ENCODE measurements around the gene RBM41.

The RBM41 gene

DNA sequence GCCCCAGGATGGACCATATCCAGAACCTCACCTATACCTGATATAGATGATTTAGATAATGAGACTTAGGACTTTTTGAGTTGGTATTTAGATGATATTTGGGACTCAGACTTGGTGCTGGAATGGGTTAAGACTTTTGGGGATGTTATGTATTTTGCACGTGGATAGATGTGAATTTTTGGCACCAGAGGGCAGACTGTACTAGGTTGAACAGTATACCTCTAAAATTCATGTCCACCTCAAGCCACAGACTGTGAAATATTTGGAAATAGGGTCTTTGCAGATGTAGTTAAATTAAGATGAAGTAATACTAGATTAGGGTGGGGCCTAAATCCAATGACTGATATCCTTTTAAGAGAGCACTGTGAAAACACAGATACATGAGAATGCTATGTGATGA is 15.6 kb downstream of the RBM41 start:
- Histone ChIP-seq H3K36me3 (ENCODE audit: control insufficient read depth in 2 of 2, insufficient read depth in 1 of 2, low read length in 2 of 2) (peaks cover 18 to 54% of the 10 kb centered on the region in 2 experiments), H3K9me3 (ENCODE audit: control insufficient read depth, insufficient read depth, low read depth, low read length) (no peaks in the 10 kb centered on the region), H3K4me1 (ENCODE audit: control insufficient read depth, insufficient read depth, low read length) (no peaks in the 10 kb centered on the region), H3K4me3 (ENCODE audit: low read depth, low read length) (no peak overlapping the region), H3K27ac (ENCODE audit: extremely low read depth, low read depth, low read length) (no peak overlapping the region)
- ChIA-PET POLR2A (no interaction called here), CTCF (interaction anchor here (0.6 kb wide), 1 partner anchor 1087 kb away, joined by 3 read pairs; no protein-coding TSS in a partner anchor)
- TF ChIP-seq GLI4 (tag by site-specific recombination; IDR thresholded peaks at IDR 0.05) (no peak), ZNF354C (tag by site-specific recombination; IDR thresholded peaks at IDR 0.05; ENCODE audit: borderline replicate concordance, low read depth) (no peak), ZNF792 (tag by site-specific recombination; IDR thresholded peaks at IDR 0.05) (no peak), GLIS2 (tag by site-specific recombination; IDR thresholded peaks at IDR 0.05) (no peak), KLF1 (tag by site-specific recombination; IDR thresholded peaks at IDR 0.05) (no peak), ZNF561 (tag by site-specific recombination; IDR thresholded peaks at IDR 0.05; ENCODE audit: borderline replicate concordance) (no peak)
- TF ChIP-seq, protein P1, sequence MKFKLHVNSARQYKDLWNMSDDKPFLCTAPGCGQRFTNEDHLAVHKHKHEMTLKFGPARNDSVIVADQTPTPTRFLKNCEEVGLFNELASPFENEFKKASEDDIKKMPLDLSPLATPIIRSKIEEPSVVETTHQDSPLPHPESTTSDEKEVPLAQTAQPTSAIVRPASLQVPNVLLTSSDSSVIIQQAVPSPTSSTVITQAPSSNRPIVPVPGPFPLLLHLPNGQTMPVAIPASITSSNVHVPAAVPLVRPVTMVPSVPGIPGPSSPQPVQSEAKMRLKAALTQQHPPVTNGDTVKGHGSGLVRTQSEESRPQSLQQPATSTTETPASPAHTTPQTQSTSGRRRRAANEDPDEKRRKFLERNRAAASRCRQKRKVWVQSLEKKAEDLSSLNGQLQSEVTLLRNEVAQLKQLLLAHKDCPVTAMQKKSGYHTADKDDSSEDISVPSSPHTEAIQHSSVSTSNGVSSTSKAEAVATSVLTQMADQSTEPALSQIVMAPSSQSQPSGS (tag by site-specific recombination; IDR thresholded peaks at IDR 0.05; ENCODE audit: low read depth) = no peak
- TF ChIP-seq, protein P2, sequence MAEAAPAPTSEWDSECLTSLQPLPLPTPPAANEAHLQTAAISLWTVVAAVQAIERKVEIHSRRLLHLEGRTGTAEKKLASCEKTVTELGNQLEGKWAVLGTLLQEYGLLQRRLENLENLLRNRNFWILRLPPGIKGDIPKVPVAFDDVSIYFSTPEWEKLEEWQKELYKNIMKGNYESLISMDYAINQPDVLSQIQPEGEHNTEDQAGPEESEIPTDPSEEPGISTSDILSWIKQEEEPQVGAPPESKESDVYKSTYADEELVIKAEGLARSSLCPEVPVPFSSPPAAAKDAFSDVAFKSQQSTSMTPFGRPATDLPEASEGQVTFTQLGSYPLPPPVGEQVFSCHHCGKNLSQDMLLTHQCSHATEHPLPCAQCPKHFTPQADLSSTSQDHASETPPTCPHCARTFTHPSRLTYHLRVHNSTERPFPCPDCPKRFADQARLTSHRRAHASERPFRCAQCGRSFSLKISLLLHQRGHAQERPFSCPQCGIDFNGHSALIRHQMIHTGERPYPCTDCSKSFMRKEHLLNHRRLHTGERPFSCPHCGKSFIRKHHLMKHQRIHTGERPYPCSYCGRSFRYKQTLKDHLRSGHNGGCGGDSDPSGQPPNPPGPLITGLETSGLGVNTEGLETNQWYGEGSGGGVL (tag by site-specific recombination; IDR thresholded peaks at IDR 0.05) = no peak

DNA sequence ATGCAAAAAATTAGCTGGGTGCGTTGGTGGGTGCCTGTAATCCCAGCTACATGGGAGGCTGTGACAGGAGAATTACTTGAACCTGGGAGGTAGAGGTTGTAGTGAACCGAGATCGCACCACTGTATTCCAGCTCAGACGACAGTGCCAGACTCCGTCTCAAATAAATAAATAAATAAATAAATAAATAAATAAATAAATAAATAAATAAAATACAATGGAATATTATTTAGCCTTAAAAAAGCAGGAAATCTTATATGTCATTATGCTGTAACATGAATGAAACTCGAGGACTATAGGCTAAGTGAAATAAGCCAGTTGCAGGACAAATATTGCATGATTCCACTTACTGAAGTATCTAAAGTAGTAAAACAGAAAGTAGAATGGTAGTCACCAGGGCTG is 42.5 kb downstream of the RBM41 start:
- POLR2A ChIA-PET = no interaction called here
- no peak overlapping the region for H3K27ac ChIP-seq (ENCODE audit: extremely low read depth, low read depth, low read length)
- no peaks in the 10 kb centered on the region; the same call in 1 of the 2 replicates for H3K9me3 ChIP-seq (ENCODE audit: control insufficient read depth, insufficient read depth, low read depth, low read length)
- no peak overlapping the region for H3K4me3 ChIP-seq (ENCODE audit: low read depth, low read length)
- no peaks in the 10 kb centered on the region for H3K4me1 ChIP-seq (ENCODE audit: control insufficient read depth, insufficient read depth, low read length)
- CTCF ChIA-PET = interaction anchor here (0.6 kb wide), 1 partner anchor 12 kb away, joined by 6 read pairs; no protein-coding TSS in a partner anchor
- peaks cover 3 to 9% of the 10 kb centered on the region in 2 experiments; a peak in 2 of 3 replicates for H3K36me3 ChIP-seq (ENCODE audit: control insufficient read depth in 2 of 2, insufficient read depth in 1 of 2, low read length in 2 of 2)
- TF ChIP-seq ZNF426 (tag by site-specific recombination; IDR thresholded peaks at IDR 0.05) (peak; percentile 94), HOXA7 (CRISPR knock-in tag; IDR thresholded peaks at IDR 0.05; ENCODE audit: borderline replicate concordance) (no peak), ZSCAN30 (tag by site-specific recombination; IDR thresholded peaks at IDR 0.05) (no peak), KLF7 (tag by site-specific recombination; IDR thresholded peaks at IDR 0.05; ENCODE audit: borderline replicate concordance) (no peak), ZNF202 (tag by site-specific recombination; IDR thresholded peaks at IDR 0.05; ENCODE audit: borderline replicate concordance) (peak; percentile 88; the same call in 1 of the 2 replicates), ZNF585B (tag by site-specific recombination; IDR thresholded peaks at IDR 0.05) (no peak), REPIN1 (tag by site-specific recombination; IDR thresholded peaks at IDR 0.05; ENCODE audit: low read depth) (no peak)
- TF ChIP-seq, protein P3, sequence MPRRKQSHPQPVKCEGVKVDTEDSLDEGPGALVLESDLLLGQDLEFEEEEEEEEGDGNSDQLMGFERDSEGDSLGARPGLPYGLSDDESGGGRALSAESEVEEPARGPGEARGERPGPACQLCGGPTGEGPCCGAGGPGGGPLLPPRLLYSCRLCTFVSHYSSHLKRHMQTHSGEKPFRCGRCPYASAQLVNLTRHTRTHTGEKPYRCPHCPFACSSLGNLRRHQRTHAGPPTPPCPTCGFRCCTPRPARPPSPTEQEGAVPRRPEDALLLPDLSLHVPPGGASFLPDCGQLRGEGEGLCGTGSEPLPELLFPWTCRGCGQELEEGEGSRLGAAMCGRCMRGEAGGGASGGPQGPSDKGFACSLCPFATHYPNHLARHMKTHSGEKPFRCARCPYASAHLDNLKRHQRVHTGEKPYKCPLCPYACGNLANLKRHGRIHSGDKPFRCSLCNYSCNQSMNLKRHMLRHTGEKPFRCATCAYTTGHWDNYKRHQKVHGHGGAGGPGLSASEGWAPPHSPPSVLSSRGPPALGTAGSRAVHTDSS (tag by site-specific recombination; IDR thresholded peaks at IDR 0.05) = no peak
- TF ChIP-seq, protein P4, sequence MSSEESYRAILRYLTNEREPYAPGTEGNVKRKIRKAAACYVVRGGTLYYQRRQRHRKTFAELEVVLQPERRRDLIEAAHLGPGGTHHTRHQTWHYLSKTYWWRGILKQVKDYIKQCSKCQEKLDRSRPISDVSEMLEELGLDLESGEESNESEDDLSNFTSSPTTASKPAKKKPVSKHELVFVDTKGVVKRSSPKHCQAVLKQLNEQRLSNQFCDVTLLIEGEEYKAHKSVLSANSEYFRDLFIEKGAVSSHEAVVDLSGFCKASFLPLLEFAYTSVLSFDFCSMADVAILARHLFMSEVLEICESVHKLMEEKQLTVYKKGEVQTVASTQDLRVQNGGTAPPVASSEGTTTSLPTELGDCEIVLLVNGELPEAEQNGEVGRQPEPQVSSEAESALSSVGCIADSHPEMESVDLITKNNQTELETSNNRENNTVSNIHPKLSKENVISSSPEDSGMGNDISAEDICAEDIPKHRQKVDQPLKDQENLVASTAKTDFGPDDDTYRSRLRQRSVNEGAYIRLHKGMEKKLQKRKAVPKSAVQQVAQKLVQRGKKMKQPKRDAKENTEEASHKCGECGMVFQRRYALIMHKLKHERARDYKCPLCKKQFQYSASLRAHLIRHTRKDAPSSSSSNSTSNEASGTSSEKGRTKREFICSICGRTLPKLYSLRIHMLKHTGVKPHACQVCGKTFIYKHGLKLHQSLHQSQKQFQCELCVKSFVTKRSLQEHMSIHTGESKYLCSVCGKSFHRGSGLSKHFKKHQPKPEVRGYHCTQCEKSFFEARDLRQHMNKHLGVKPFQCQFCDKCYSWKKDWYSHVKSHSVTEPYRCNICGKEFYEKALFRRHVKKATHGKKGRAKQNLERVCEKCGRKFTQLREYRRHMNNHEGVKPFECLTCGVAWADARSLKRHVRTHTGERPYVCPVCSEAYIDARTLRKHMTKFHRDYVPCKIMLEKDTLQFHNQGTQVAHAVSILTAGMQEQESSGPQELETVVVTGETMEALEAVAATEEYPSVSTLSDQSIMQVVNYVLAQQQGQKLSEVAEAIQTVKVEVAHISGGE (tag by site-specific recombination; conservative IDR thresholded peaks at IDR 0.05; ENCODE audit: low read depth) = peak; percentile 86
- TF ChIP-seq, protein P5, sequence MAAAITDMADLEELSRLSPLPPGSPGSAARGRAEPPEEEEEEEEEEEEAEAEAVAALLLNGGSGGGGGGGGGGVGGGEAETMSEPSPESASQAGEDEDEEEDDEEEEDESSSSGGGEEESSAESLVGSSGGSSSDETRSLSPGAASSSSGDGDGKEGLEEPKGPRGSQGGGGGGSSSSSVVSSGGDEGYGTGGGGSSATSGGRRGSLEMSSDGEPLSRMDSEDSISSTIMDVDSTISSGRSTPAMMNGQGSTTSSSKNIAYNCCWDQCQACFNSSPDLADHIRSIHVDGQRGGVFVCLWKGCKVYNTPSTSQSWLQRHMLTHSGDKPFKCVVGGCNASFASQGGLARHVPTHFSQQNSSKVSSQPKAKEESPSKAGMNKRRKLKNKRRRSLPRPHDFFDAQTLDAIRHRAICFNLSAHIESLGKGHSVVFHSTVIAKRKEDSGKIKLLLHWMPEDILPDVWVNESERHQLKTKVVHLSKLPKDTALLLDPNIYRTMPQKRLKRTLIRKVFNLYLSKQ (tag by site-specific recombination; IDR thresholded peaks at IDR 0.05; ENCODE audit: borderline replicate concordance) = peak; percentile 87; the same call in 1 of the 2 replicates
- TF ChIP-seq, protein P6, sequence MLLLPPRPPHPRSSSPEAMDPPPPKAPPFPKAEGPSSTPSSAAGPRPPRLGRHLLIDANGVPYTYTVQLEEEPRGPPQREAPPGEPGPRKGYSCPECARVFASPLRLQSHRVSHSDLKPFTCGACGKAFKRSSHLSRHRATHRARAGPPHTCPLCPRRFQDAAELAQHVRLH (tag by site-specific recombination; IDR thresholded peaks at IDR 0.05) = 0 out of 2 replicates have a peak, but pooled peaks have one; percentile 53
- TF ChIP-seq, protein P7, sequence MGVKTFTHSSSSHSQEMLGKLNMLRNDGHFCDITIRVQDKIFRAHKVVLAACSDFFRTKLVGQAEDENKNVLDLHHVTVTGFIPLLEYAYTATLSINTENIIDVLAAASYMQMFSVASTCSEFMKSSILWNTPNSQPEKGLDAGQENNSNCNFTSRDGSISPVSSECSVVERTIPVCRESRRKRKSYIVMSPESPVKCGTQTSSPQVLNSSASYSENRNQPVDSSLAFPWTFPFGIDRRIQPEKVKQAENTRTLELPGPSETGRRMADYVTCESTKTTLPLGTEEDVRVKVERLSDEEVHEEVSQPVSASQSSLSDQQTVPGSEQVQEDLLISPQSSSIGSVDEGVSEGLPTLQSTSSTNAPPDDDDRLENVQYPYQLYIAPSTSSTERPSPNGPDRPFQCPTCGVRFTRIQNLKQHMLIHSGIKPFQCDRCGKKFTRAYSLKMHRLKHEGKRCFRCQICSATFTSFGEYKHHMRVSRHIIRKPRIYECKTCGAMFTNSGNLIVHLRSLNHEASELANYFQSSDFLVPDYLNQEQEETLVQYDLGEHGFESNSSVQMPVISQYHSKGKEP (tag by site-specific recombination; IDR thresholded peaks at IDR 0.05) = no peak
- TF ChIP-seq, protein P8, sequence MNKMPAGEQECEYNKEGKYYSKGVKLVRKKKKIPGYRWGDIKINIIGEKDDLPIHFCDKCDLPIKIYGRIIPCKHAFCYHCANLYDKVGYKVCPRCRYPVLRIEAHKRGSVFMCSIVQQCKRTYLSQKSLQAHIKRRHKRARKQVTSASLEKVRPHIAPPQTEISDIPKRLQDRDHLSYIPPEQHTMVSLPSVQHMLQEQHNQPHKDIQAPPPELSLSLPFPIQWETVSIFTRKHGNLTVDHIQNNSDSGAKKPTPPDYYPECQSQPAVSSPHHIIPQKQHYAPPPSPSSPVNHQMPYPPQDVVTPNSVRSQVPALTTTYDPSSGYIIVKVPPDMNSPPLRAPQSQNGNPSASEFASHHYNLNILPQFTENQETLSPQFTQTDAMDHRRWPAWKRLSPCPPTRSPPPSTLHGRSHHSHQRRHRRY (tag by site-specific recombination; IDR thresholded peaks at IDR 0.05) = no peak

All from HEK293 (cell line).